Measurements from ENCODE around the gene WASF2. TPM values are rescaled to one million over a fixed set of nuclear protein-coding genes. Genes with fewer than 3 reads are reported as not detected.
"Not testable (repeated sequence)": the region's sequence is repeated elsewhere in the genome, so short reads cannot be mapped to it uniquely, and the experiment has no call there.

WASF2 gene
- total and polyA plus RNA-seq, 2 experiments from 2014 or later: 32.7 to 53.4 TPM

DNA sequence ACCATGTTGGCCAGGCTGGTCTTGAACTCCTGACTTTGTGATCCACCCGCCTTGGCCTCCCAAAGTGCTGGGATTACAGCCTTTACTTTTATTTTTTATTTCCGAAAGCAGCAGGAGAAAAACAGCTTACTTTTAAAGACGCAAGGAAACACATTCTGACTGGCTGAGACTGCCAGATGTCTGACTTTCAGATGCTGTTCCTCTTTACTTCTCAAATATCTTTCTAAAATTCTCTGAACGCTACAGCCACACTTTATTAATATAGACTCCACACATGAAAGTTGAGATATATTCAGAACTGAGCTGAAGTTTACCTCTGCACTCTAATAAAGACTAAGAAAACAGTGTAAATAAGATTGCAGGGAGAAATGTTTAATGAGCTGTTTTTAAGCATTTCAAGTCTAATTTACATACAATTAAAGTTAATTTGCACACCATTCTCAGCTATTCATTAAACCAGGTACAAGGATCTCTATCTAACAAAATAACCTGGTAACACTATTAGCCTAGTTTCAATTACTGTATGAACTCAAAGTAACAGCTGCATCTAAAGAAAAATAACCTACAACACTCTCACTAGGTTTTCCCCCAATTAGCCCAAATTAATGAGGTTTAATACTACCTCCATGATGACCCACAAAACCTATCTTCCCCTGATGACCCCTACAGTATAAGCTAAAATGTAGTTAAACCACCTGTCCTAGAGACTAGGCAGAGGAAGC, 24.9 kb downstream of the WASF2 start:
- TF ChIP-seq, protein P1, sequence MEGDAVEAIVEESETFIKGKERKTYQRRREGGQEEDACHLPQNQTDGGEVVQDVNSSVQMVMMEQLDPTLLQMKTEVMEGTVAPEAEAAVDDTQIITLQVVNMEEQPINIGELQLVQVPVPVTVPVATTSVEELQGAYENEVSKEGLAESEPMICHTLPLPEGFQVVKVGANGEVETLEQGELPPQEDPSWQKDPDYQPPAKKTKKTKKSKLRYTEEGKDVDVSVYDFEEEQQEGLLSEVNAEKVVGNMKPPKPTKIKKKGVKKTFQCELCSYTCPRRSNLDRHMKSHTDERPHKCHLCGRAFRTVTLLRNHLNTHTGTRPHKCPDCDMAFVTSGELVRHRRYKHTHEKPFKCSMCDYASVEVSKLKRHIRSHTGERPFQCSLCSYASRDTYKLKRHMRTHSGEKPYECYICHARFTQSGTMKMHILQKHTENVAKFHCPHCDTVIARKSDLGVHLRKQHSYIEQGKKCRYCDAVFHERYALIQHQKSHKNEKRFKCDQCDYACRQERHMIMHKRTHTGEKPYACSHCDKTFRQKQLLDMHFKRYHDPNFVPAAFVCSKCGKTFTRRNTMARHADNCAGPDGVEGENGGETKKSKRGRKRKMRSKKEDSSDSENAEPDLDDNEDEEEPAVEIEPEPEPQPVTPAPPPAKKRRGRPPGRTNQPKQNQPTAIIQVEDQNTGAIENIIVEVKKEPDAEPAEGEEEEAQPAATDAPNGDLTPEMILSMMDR (IDR thresholded peaks at IDR 0.05; ENCODE audit: low read depth, low read length): no peak
- H3K4me1 ChIP-seq (ENCODE audit: low read depth): no peaks in the 10 kb centered on the region
- H3K27ac ChIP-seq: peak overlapping the region; percentile 12
- no peak overlapping the region for H3K4me3 ChIP-seq
- no peaks in the 10 kb centered on the region for H3K9me3 ChIP-seq (ENCODE audit: low read depth)
- no peaks in the 10 kb centered on the region for H3K36me3 ChIP-seq
- no peak for DNase-seq (ENCODE audit: low read depth in 1 of 2, low spot score in 1 of 2)
- no peaks in the 10 kb centered on the region for H3K27me3 ChIP-seq

DNA sequence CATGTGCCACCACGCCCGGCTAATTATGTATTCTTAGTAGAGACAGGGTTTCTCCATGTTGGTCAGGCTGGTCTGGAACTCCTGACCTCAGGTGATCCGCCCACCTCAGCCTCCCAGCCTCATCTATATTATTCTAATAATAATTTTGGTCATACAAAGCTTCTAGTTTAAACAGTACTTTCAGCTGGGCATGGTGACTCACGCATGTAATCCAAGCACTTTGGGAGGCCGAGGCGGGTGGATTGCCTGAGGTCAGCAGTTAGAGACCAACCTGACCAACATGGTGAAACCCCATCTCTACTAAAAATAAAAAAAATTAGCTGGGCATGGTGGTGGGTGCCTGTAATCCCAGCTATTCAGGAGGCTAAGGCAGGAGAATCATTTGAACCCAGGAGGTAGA, 26.1 kb downstream of the WASF2 start:
- not testable (repeated sequence) for H3K36me3 ChIP-seq; H3K9me3 ChIP-seq (ENCODE audit: low read depth); DNase-seq (ENCODE audit: low read depth in 1 of 2, low spot score in 1 of 2); H3K27ac ChIP-seq; H3K4me3 ChIP-seq; H3K27me3 ChIP-seq; H3K4me1 ChIP-seq (ENCODE audit: low read depth)

DNA sequence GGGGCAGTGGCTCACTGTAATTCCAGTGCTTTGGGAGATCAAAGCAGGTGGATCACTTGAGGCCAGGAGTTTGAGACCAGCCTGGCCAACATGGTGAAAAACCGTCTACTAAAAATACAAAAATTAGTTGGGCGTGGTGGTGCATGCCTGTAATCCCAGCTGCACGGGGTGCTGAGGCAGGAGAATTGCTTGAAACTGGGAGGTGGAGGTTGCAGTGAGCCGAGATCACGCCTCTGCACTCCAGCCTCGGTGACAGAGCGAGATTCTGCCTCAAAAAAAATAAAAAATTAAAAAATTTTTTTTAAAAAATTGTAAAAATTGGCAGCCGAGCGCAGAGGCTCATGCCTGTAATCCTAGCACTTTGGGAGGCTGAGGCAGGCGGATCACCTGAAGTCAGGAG, 31.4 kb downstream of the WASF2 start:
- H3K27ac ChIP-seq; H3K27me3 ChIP-seq; H3K4me3 ChIP-seq; H3K4me1 ChIP-seq (ENCODE audit: low read depth); DNase-seq (ENCODE audit: low read depth in 1 of 2, low spot score in 1 of 2); H3K36me3 ChIP-seq; H3K9me3 ChIP-seq (ENCODE audit: low read depth): not testable (repeated sequence)

DNA sequence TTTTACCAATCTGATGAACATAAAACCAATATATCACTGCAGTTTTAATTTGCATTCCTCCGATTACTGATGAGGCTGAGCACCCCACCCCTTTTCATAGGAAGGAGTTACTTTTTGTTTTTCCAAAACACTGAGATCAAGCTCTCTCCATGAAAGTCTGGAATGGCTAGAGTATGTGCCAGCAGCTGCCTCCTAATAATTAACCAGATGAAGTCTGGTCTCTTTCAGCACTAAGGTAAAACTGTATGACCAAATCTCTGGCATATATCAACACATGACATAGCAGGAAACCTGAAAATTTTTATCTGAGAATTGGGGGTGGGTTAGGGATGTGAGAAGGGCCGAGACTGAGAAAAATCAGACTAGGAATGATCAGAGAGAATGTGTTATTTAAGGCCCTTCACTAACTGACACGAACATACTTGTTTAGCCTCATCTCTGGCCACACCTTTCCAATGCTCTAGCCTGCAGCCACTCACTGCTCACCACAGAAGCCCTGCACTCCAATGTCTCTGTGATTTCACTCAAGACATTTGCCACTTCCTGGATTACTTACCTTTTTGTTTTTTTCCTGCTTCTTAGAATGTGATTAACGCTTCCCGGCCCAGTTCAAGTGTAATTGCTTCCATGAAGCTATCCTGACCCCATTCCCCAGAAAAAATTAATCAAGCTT, 34.7 kb downstream of the WASF2 start:
- H3K27ac ChIP-seq: peak overlapping the region; percentile 82
- H3K4me3 ChIP-seq: no peak overlapping the region
- no peaks in the 10 kb centered on the region for H3K27me3 ChIP-seq
- DNase-seq (ENCODE audit: low read depth in 1 of 2, low spot score in 1 of 2): no peak
- H3K9me3 ChIP-seq (ENCODE audit: low read depth): no peaks in the 10 kb centered on the region
- H3K4me1 ChIP-seq (ENCODE audit: low read depth): peaks cover 18% of the 10 kb centered on the region
- TF ChIP-seq, protein P1 (IDR thresholded peaks at IDR 0.05; ENCODE audit: low read depth, low read length): no peak
- H3K36me3 ChIP-seq: no peaks in the 10 kb centered on the region

DNA sequence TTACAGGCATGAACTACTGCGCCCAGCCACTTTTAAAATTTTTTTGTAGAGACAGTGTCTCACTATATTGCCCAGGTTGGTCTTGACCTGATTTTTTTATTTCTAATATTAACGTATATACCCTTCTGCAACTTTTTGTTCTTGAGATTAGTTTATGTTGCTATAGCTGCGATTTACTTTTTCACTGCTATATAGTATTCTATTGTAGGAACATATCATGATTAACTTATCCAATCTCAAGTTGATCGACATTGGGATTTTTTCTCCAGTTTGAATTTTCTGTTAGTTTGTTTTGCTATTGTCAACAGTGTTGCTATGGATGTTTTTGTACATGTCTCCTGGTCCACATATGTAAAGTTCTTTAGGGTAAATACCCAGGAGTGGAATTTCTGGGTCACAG, 35.4 kb downstream of the WASF2 start:
- Histone ChIP-seq H3K4me3 (no peak overlapping the region), H3K9me3 (ENCODE audit: low read depth) (no peaks in the 10 kb centered on the region), H3K36me3 (no peaks in the 10 kb centered on the region), H3K27me3 (no peaks in the 10 kb centered on the region), H3K4me1 (ENCODE audit: low read depth) (peaks cover 18% of the 10 kb centered on the region), H3K27ac (peak overlapping the region; percentile 82)
- TF ChIP-seq, protein P1 (IDR thresholded peaks at IDR 0.05; ENCODE audit: low read depth, low read length): no peak
- DNase-seq (ENCODE audit: low read depth in 1 of 2, low spot score in 1 of 2): no peak

DNA sequence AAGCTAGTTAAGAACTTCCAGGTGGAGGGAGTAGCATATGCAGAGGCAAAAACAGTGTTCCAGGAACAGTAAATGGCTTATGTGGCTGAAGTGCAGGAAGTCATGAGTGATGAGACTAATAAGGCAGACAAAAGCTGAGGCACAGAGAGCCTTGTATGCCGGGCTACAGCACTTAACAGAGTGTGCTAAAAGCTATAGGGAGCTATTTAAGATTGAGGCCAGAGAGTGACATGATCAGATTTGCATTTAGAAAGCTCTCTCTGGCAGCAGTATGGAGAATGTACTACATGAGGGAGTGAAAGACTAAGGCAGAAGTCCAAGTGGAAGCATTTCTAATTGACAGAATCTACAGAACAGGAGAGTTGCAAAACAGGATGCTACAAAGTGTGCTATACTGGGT, 38.6 kb downstream of the WASF2 start:
- Histone ChIP-seq H3K4me1 (ENCODE audit: low read depth) (peaks cover 33% of the 10 kb centered on the region), H3K9me3 (ENCODE audit: low read depth) (no peaks in the 10 kb centered on the region), H3K4me3 (no peak overlapping the region), H3K27ac (peak overlapping the region; percentile 81), H3K36me3 (no peaks in the 10 kb centered on the region), H3K27me3 (no peaks in the 10 kb centered on the region)
- DNase-seq (ENCODE audit: low read depth in 1 of 2, low spot score in 1 of 2): peak in 1 of 2 donors; percentile 64
- TF ChIP-seq, protein P1 (IDR thresholded peaks at IDR 0.05; ENCODE audit: low read depth, low read length): no peak
